Pancreas (tissue), 10 donors: Measurements from ENCODE around the gene HOXA1. TPM values are rescaled to one million over a fixed set of nuclear protein-coding genes. Genes with fewer than 3 reads are reported as not detected.
A peak's percentile ranks its signal among the peaks of the same experiment; 100 is the strongest.

Source experiments
- ATAC-seq, 4 donors: fragments of 200-7000 bp; cut with Tn5 transposase; one replicate each; pipeline versions ENCODE4 v1.8.0 to v1.9.1; 2020; ENCODE audit warnings: mild to moderate bottlenecking in 4 of 4, moderate library complexity in 4 of 4
- DNase-seq, 6 donors: peaks; one replicate each; pipeline ENCODE4 v3.0.0-alpha.2; 2020
- FAIRE-seq: peaks from 2 replicates; lab custom pipeline; 2012; peaks lifted over from hg19 to GRCh38; lab: Jason Lieb, UNC
- H3K27ac ChIP-seq, 4 donors: fragments of 200-600 bp; sonication (generic); 1 replicate in 3 of 4; 2 replicates in 1 of 4; pipeline versions ENCODE4 v1.5.0 to v1.8.0; 2020
- H3K27me3 ChIP-seq, 4 donors: fragments of 200-600 bp; one replicate each; pipeline ENCODE4 v1.8.0; 2021
- H3K36me3 ChIP-seq, 3 donors: fragments of 200-600 bp; sonication (generic) in 1 of 3; one replicate each; pipeline versions ENCODE4 v1.5.0 to v1.8.0; 2020 to 2021
- H3K4me1 ChIP-seq, 3 donors: fragments of 200-600 bp; one replicate each; pipeline ENCODE4 v1.8.0; 2021
- H3K4me3 ChIP-seq, 4 donors: fragments of 200-600 bp; sonication (generic) in 2 of 4; one replicate each; pipeline versions ENCODE4 v1.5.0 to v1.8.0; 2020 to 2021
- H3K9me3 ChIP-seq, 4 donors: fragments of 200-600 bp; one replicate each; pipeline ENCODE4 v1.8.0; 2021
- CTCF ChIP-seq, 4 donors: fragments of 200-600 bp; sonication (generic) in 3 of 4; IDR thresholded peaks; one replicate each; pipeline versions ENCODE4 v1.5.0 to v1.8.0; 2021; ENCODE audit warnings: antibody characterized with exemption in 4 of 4
- WGBS, 2 donors: extraction: QIAGEN DNeasy Blood & Tissue Kit; methylation state at CpG; one replicate each; pipeline ENCODE4 v1.1.7; 2013; 5-methylcytosine and 5-hydroxymethylcytosine counted together
- intact Hi-C, 3 donors: fragments of 100-400 bp; cut with DNase I; formaldehyde crosslinking; loops; one replicate each; pipeline versions ENCODE4 v1.11.1 to v1.14.2; 2022
- polyA plus RNA-seq, 2 donors: library from polyadenylated mRNA; stranded (reverse); fragments of 200-250 nt; gene quantifications; one replicate each; pipeline ENCODE4 v1.2.3, GENCODE V29; 2013
- total RNA-seq, 6 donors: library from RNA; stranded (reverse); fragmentation: NEBNext Ultra II Directional in 4 of 6; extraction: Animal tissue kit (Norgen Biotek cat#: 25700) in 4 of 6; gene quantifications; one replicate each; pipeline versions ENCODE4 v1.2.1 to v1.2.4, GENCODE V29; 2021 to 2023
- donor health status: healthy with polysubstance abuse.
- donor health status: DM: no; HTN: no; CAD: no; lungs with moderate emphysema.
- donor health status: DM: no; HTN: no; CAD: no.
- donor health status: control.
- donor health status: control.
- donor health status: Bipolar disorder and iron deficiency.
- donor health status: DM: yes; HTN: yes; CAD: no.
- donor health status: DM: no; HTN: no; CAD: no.
- donor health status: DM: no; HTN: no; CAD: no.
- donor health status: DM: yes; HTN: yes; CAD: no.

Gene HOXA1
- total and polyA plus RNA-seq, 8 donors = 0.05 to 0.16 (median 0.12) TPM; not detected in 5

- intact Hi-C loops = no loop called here
- H3K27me3 ChIP-seq = peaks cover 0 to 65% (median 10%) of the 10 kb centered on the region in 4 donors
- no peaks in the 10 kb centered on the region for H3K36me3 ChIP-seq
- WGBS, 2 donors = 6 to 14% methylated on average over 3 of the region's 3 CpGs
- no peak overlapping the region for H3K27ac ChIP-seq
- FAIRE-seq (no peak), DNase-seq (no peak), ATAC-seq (no peak)
- TF ChIP-seq CTCF (IDR thresholded peaks at IDR 0.05) = no peak
- no peaks in the 10 kb centered on the region for H3K9me3 ChIP-seq
- no peaks in the 10 kb centered on the region for H3K4me1 ChIP-seq
- H3K4me3 ChIP-seq = no peak overlapping the region
Measured at GRCh38 chr7:27091105-27091504, 4.7 kb downstream of the HOXA1 start.

- ATAC-seq (no peak), DNase-seq (peak in 1 of 6 donors; percentile 36), FAIRE-seq (no peak)
- TF ChIP-seq CTCF (IDR thresholded peaks at IDR 0.05) = no peak
- H3K9me3 ChIP-seq = no peaks in the 10 kb centered on the region
- no peak overlapping the region for H3K4me3 ChIP-seq
- no peaks in the 10 kb centered on the region for H3K4me1 ChIP-seq
- intact Hi-C loops = no loop called here
- H3K27me3 ChIP-seq = peaks cover 0 to 53% (median 6%) of the 10 kb centered on the region in 4 donors
- no peak overlapping the region for H3K27ac ChIP-seq
- WGBS, 2 donors = 17 to 19% methylated on average over 56 to 68 of the region's 68 CpGs
- H3K36me3 ChIP-seq = no peaks in the 10 kb centered on the region
Measured at GRCh38 chr7:27088002-27088922, 7.5 kb downstream of the HOXA1 start.

- Histone ChIP-seq H3K4me1 (no peaks in the 10 kb centered on the region), H3K4me3 (no peak overlapping the region), H3K36me3 (no peaks in the 10 kb centered on the region), H3K9me3 (no peaks in the 10 kb centered on the region), H3K27me3 (peaks cover 0 to 21% (median 6%) of the 10 kb centered on the region in 4 donors), H3K27ac (no peak overlapping the region)
- FAIRE-seq (no peak), DNase-seq (no peak), ATAC-seq (no peak)
- 75 to 81% methylated on average over 2 of the region's 2 CpGs for WGBS, 2 donors
- TF ChIP-seq CTCF (IDR thresholded peaks at IDR 0.05) = no peak
- intact Hi-C loops = no loop called here
Measured at GRCh38 chr7:27083646-27084045, 12.2 kb downstream of the HOXA1 start.

GRCh38 chr7:27082171-27082570 is 13.6 kb downstream of the HOXA1 start:
- H3K27me3 ChIP-seq = peaks cover 0 to 9% (median 0%) of the 10 kb centered on the region in 4 donors
- WGBS, 2 donors = 78 to 81% methylated on average over 1 of the region's 1 CpG
- no peak overlapping the region for H3K4me3 ChIP-seq
- no peak overlapping the region for H3K27ac ChIP-seq
- TF ChIP-seq CTCF (IDR thresholded peaks at IDR 0.05) = no peak
- FAIRE-seq (no peak), DNase-seq (no peak), ATAC-seq (no peak)
- no peaks in the 10 kb centered on the region for H3K36me3 ChIP-seq
- H3K4me1 ChIP-seq = no peaks in the 10 kb centered on the region
- intact Hi-C loops = no loop called here
- H3K9me3 ChIP-seq = no peaks in the 10 kb centered on the region
